ENCODE data around the gene AQP1.

AQP1 gene

DNA sequence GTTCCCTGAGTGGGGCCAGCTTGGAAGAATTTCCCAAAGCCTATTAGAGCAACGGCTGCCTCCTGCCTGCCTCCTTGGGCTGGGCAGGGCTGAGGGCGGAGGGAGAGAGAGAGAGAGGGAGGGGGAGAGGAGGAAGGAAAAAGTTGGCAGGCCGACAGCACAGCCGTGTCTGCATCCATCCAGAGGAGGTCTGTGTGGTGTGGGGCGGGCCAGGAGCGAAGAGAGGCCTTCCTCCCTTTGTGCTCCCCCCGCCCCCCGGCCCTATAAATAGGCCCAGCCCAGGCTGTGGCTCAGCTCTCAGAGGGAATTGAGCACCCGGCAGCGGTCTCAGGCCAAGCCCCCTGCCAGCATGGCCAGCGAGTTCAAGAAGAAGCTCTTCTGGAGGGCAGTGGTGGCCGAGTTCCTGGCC, at the start of gene AQP1:
Gene AQP1 (plus strand): TSS at position 293 of the 409 bp plus-strand sequence. CDS start 57 bp downstream, at position 350.
- DNase-seq (ENCODE audit: low spot score) (no peak), FAIRE-seq (no peak)

DNA sequence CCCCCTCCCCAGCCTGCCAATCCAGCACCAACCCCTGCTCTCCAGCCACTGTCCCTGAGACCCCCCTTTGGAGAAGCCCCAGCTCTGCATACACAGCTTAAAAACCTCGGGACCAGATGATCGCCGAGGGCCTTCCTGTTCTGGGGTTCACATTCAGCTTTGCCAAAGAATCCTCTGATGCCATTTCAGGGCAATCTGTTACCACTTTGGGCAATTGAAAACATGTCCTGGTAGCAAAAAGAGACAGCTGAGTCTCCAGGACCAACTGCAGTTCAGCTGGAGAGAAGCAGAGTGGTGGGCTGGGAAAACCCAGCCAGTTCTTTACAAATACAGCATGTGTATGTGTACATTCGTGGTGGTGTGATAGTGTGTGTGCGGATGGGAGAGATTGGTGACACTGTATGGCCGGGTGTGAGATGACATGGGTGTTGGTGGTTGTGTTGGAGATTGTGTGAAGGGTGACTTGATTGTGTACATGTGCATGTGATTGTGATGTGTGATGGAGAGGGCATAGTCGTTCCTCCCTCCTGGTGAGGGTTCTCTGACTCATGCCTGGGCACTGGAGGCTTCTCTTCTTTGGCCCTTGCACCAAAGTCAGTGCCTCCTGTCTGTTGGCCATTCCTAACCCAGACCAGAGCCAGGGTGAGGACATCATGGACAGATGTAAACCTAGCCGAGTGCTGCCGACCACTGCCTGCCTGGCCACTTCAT, 48.5 kb upstream of the AQP1 start:
- no peak for FAIRE-seq

GRCh38 chr7:30863706-30864035, 48.0 kb upstream of the AQP1 start:
- FAIRE-seq (no peak), DNase-seq (ENCODE audit: low spot score) (no peak)

More for the DNA sequence above, 48.5 kb upstream of the AQP1 start:
- DNase-seq (ENCODE audit: low spot score): no peak

GRCh38 chr7:30864101-30864500, 47.6 kb upstream of the AQP1 start:
- no peak for FAIRE-seq

DNA sequence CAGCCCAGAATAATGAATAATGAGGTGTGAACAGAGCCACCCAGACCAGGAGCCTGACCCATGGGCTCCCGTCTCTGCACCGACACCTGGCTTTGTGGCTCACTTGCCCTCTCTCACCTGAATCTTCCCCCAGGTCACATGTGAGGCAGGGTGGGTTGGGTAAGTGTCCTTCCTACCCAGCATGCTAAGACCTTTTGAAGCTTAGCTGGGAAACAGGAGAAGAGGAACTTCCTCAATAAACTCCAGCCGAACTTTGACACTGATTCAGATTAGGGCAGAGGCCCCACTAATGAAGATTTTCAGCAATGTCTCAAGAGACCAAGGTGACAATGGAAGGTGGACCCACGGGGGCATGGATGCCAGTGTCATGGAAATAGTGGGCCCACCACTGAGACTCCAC, 46.6 kb upstream of the AQP1 start:
- FAIRE-seq (no peak), DNase-seq (ENCODE audit: low spot score) (no peak)

More at GRCh38 chr7:30864101-30864500, 47.6 kb upstream of the AQP1 start:
- no peak for DNase-seq (ENCODE audit: low spot score)

DNA sequence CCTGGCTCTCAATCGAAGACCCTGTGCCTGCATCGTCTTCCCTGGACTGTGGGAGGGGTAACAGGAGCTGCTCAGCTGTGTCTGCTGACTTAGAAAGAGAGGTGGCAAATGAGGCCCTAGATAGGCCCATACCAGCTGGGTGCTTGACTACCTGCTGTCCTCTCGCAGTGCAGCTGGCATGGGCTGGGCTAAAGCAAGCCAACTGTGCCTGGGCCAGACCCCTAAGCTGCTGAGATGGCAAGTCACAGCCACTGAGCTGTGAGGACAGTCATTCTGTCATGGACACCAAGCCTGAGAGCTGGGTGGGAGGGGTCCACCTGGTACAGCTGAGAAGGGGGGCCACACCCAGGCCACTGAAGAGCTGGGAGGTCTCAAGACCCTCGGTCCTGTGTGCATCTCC, 45.8 kb upstream of the AQP1 start:
- no peak for FAIRE-seq
- DNase-seq (ENCODE audit: low spot score): no peak

DNA sequence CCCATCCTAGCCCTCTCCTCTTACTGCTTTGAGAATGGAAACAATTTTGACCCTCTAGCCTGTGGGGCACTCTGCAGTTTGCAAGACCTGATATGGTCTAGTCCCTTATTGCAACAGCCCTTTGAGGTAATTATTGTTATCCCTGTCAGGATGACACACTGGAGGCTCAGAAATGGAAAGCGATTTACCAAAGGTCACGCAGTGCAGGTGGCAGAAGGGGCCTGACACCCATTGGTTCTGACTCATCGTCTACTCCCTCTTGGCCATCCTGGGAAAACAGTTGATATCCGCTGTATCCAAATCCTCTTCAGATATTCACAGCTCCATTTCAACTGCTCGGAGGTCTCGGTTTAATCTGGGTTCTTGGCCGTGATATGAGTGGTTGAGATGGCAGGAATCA, 44.7 kb upstream of the AQP1 start:
- FAIRE-seq (no peak), DNase-seq (ENCODE audit: low spot score) (no peak)

DNA sequence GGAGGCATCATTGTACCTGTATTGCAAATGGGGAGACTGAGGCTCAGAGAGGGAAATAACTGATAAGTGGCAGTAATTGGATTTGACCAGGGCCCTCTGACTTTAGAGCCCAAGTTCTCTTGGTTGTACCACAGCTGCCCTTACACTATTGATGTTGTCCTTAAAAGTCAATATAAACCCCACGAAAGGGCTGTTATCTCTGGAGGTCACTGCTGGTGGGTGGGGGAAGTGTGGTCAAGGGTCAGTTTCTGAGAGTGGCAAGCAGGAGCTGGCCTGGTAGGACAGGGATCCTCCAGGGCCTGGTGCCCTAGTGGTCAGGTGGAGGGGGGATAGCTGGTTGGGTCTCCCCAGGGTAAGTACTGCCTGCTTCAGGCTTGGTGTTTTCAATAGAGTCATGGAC, 44.2 kb upstream of the AQP1 start:
- FAIRE-seq: no peak

GRCh38 chr7:30869794-30870611, 41.6 kb upstream of the AQP1 start:
- DNase-seq (ENCODE audit: low spot score): no peak
- FAIRE-seq: no peak

More for the DNA sequence above, 44.2 kb upstream of the AQP1 start:
- no peak for DNase-seq (ENCODE audit: low spot score)

DNA sequence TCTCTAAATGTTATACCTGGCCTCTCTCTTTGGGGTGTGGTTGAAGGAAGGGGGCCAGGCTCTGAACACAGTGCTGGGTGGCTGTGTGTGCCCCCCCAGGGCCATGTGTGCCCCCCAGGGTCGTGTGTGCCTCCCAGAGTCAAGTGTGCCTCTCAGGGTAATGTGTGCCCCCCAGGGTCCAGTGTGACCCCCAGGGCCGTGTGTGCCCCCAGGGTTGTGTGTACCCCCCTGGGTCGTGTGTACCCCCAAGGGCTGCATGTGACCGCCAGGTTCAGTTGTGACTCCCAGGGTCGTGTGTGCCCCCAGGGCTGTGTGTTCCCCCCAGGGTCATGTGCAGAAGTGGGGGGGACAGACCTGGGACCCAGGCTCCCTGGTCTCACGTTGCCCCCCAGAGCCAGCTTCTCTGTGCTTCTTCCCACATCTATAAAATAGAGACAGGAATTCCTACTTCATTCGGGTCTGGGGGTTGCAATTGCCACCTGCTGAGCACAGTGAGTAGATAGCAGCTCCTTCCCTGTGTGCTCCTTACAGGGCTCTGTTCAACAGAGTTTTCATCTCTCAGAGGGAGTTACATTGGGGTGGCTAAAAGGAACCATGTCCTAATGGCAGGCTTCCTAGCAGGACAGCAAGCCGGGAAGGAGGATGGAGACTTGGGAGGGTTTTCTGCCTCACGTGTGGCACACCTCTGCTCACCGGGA, 40.7 kb upstream of the AQP1 start:
- no peak for FAIRE-seq

DNA sequence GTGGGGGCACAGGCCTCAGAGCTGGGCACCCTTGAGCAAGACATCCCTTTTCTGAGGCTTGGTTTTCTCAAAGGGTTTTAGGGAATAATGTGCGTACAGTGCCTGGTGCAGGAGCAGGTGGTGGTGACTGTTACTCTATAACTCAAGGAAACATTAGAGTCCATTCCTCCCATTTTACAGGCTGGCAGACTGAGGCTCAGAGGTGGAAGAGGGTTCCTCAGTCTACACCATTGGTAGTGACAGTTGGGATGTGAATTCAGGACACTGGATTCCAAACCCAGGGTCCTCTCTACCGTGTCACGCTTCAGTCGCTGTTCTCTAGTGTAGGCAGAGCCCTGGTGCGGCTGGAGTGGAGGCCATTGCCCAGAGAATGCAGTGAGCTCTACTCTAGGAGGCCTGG, 40.0 kb upstream of the AQP1 start:
- DNase-seq (ENCODE audit: low spot score): no peak
- FAIRE-seq: no peak

More for the DNA sequence above, 40.7 kb upstream of the AQP1 start:
- DNase-seq (ENCODE audit: low spot score): no peak

GRCh38 chr7:30873207-30873606, 38.4 kb upstream of the AQP1 start:
- no peak for FAIRE-seq

DNA sequence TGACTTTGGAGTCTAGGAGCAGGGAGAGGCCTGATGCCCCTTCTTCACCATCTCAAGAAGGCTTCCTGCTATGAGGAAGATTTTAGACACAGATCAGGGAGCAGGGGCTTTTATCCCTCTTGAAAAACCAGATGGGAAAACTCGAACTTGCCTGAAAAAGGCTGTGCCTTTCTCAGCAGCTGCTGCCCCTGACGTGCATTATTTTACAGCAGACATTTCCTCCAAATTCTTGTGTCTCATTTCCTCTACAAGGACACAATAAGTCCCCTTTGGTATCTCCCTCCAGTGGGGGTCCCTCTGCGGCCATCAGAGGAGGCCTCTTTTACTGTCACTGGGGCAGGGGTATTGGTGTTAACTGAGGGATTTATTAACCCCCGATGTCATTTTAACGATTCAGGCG, 38.0 kb upstream of the AQP1 start:
- FAIRE-seq: no peak

More at GRCh38 chr7:30873207-30873606, 38.4 kb upstream of the AQP1 start:
- no peak for DNase-seq (ENCODE audit: low spot score)

DNA sequence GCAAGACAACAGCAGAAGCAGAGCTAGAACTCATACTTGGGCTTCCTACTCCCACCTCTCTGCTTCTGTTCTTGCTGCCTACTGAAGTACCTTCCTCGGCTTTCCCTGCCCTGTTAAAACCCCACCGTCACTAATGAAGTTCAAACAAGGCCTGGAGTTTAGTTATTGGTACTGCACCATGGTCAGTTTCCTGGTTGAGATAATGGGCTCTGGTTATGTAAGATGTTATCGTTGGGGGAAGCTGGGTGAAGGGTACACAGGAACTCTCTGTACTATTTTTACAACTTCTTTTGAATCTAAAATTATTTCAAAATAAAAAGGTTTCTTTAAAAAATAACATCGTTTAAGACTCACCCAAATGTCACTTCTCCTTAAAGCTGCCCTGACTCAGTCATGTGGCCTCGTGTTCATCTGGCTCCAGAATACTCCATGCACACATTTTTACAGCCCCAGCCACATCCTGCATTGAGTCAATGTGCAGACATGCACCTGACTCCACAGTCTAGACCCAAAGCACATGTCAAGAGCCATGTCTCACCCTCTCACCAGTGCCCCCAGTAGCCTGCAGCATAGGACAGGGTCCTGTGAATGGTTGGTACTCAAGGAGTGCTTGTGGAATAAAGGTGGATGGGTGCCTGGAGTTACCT, 36.9 kb upstream of the AQP1 start:
- no peak for FAIRE-seq

More for the DNA sequence above, 38.0 kb upstream of the AQP1 start:
- no peak for DNase-seq (ENCODE audit: low spot score)

GRCh38 chr7:30877015-30877769, 34.5 kb upstream of the AQP1 start:
- DNase-seq (ENCODE audit: low spot score) (no peak), FAIRE-seq (no peak)

More for the DNA sequence above, 36.9 kb upstream of the AQP1 start:
- DNase-seq (ENCODE audit: low spot score): no peak

GRCh38 chr7:30877993-30878392, 33.7 kb upstream of the AQP1 start:
- FAIRE-seq (no peak), DNase-seq (ENCODE audit: low spot score) (no peak)

DNA sequence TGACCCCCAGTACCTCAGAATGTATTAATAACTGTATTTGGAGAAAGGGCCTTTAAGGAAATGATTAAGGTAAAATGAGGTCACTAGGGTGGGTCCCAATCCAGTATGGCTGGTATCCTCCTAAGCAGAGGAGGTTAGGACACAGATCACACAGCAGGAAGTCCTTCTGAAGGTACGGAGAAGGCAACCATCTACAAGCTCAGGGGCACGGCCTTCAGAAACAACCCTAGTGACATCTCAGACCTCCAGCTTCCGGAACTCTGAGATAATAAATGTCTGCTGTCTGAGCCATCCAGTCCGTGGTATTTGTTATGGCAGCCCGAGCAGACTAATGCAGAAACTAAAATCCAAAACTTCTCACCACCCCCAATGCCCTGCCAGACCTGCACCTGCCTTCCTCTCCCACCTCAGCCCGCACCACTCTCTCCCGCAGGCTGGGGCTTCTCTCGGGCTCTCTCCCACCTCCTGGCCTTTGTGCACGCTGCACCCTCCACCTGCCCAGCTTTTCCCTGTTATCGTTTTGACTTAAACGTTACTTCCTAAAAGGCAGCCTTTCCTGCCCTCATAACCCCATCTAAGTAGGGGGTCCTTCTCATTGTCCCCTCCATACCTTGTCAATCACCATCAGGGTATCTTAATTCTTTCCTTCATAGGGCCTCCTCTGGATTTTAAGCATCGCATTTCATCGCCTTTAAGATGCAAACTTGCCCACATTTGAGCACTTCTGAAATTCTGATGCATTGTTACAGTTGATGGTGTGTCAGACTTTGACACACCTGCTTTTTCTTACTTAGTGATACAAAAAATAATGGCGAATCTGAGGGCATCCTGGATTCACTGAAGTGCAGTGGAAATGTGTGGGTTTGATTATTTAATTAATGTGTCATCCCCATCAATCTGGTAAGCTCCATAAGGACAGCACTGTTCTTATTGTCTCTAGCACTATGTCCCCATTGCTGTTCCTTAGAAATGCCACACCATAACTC, 32.2 kb upstream of the AQP1 start:
- no peak for DNase-seq (ENCODE audit: low spot score)
- no peak for FAIRE-seq

GRCh38 chr7:30880125-30880720, 31.4 kb upstream of the AQP1 start:
- DNase-seq (ENCODE audit: low spot score) (no peak), FAIRE-seq (no peak)

GRCh38 chr7:30880941-30881340, 30.7 kb upstream of the AQP1 start:
- FAIRE-seq (no peak), DNase-seq (ENCODE audit: low spot score) (no peak)

All from RCC 7860 (cell line).